Body of pancreas (tissue), 4 donors: ENCODE results near the gene LSG1.

Experiments
- POLR2A ChIP-seq, 3 donors: fragments of 450-650 bp; IDR thresholded peaks; one replicate each; pipeline ENCODE4 v1.6.1; 2016; ENCODE audit warnings: antibody characterized with exemption in 3 of 3, mild to moderate bottlenecking in 2 of 3
- TF ChIP-seq, protein P1 (sequence below), 7 experiments: fragments of 450-650 bp in 4 of 7; fragments of 200-600 bp in 3 of 7; sonication (generic) in 3 of 7; IDR thresholded peaks; one replicate each; pipeline ENCODE4 v1.5.1; 2016 to 2019; ENCODE audit warnings: antibody characterized with exemption in 7 of 7

DNA sequence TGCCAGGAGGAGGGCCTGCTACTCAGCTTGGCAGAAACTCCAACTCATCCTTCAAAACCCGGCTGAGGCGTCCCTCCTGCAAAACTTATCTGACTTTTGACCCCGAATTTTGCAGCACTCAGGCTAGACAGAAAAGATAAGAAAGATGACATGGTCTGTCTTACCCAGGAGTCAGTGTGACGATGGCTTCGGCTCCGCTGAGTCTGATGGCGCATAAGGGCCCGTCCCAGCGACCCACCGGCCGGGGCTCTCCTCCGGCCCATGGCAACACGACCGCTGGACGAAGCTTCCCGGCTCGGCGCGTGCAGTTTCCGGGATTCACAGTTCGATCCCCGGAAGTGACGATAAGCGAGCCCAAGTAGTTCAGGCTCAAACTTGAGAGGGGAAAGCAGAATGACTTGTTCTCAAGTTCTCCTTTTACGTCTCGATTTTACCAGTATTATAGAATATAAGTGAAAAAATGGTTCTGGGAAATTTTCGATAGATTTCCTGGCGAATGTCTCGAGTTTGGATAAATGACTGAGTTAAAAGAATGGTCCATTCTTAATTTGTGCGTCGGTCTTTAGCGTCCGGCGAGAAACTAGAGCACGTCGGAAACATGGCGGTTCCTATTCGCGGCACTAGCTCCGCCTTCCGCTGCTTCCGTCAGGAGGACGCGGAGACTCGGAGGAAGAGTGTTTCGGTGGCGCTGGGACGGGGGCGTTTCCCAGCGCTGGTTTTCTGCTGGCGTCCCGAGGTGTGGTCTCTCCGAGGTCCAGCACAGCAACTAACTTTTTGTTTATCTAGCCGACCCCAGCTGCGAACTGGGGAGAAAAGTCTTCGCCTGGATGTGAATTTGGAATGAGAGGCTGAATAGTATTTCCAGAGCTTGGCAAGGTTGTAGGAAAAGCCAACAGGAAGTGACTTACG, at the start of gene LSG1:
- TF ChIP-seq, protein P1, sequence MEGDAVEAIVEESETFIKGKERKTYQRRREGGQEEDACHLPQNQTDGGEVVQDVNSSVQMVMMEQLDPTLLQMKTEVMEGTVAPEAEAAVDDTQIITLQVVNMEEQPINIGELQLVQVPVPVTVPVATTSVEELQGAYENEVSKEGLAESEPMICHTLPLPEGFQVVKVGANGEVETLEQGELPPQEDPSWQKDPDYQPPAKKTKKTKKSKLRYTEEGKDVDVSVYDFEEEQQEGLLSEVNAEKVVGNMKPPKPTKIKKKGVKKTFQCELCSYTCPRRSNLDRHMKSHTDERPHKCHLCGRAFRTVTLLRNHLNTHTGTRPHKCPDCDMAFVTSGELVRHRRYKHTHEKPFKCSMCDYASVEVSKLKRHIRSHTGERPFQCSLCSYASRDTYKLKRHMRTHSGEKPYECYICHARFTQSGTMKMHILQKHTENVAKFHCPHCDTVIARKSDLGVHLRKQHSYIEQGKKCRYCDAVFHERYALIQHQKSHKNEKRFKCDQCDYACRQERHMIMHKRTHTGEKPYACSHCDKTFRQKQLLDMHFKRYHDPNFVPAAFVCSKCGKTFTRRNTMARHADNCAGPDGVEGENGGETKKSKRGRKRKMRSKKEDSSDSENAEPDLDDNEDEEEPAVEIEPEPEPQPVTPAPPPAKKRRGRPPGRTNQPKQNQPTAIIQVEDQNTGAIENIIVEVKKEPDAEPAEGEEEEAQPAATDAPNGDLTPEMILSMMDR (IDR thresholded peaks at IDR 0.05): peak in 1 of 7 experiments; percentile 28
- TF ChIP-seq POLR2A (IDR thresholded peaks at IDR 0.05): peak in 2 of 3 donors; percentile 57 to 70
